ENCODE data around the gene TUBA4A. TPM values are rescaled to one million over a fixed set of nuclear protein-coding genes. Genes with fewer than 3 reads are reported as not detected.
A peak's percentile ranks its signal among the peaks of the same experiment; 100 is the strongest.

Gene TUBA4A
- total RNA-seq, 1 donor: 11.9 TPM

- peak; percentile 94 for DNase-seq (ENCODE audit: insufficient read length, low spot score, missing footprints)
- Histone ChIP-seq H3K4me3 (ENCODE audit: insufficient read depth, low read length) (peak overlapping the region; percentile 97), H3K27ac (ENCODE audit: low read depth, low read length) (peak overlapping the region; percentile 85), H3K4me1 (ENCODE audit: insufficient read depth, low read length) (peaks cover 20% of the 10 kb centered on the region), H3K36me3 (ENCODE audit: insufficient read depth, low read length) (peaks cover 42% of the 10 kb centered on the region), H2AFZ (ENCODE audit: low read length) (peak overlapping the region; percentile 86), H4K20me1 (ENCODE audit: insufficient read depth, low read length) (peaks cover 16% of the 10 kb centered on the region), H3K4me2 (ENCODE audit: insufficient read depth, low read length) (peak overlapping the region; percentile 100), H3K27me3 (ENCODE audit: insufficient read depth, low read length) (no peaks in the 10 kb centered on the region), H3K79me2 (ENCODE audit: insufficient read depth, low read length) (peaks cover 41% of the 10 kb centered on the region), H3K9me3 (ENCODE audit: low read depth, low read length) (no peaks in the 10 kb centered on the region)
- TF ChIP-seq, protein P1, sequence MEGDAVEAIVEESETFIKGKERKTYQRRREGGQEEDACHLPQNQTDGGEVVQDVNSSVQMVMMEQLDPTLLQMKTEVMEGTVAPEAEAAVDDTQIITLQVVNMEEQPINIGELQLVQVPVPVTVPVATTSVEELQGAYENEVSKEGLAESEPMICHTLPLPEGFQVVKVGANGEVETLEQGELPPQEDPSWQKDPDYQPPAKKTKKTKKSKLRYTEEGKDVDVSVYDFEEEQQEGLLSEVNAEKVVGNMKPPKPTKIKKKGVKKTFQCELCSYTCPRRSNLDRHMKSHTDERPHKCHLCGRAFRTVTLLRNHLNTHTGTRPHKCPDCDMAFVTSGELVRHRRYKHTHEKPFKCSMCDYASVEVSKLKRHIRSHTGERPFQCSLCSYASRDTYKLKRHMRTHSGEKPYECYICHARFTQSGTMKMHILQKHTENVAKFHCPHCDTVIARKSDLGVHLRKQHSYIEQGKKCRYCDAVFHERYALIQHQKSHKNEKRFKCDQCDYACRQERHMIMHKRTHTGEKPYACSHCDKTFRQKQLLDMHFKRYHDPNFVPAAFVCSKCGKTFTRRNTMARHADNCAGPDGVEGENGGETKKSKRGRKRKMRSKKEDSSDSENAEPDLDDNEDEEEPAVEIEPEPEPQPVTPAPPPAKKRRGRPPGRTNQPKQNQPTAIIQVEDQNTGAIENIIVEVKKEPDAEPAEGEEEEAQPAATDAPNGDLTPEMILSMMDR (IDR thresholded peaks at IDR 0.05; ENCODE audit: extremely low read depth, low read depth, low read length): no peak
These were observed 23.6 kb downstream of the TUBA4A start for GRCh38 chr2:219230059-219230540.

GRCh38 chr2:219229305-219230058, 24.2 kb downstream of the TUBA4A start, which contains the start of the genes ANKZF1 and ATG9A:
Gene ANKZF1, plus strand, starts transcription at chr2:219229806. Its CDS starts 452 bp downstream, at chr2:219230258.
Gene ATG9A, minus strand, starts transcription at chr2:219229636. Its CDS starts 1,612 bp downstream, at chr2:219228024.
- H4K20me1 ChIP-seq (ENCODE audit: insufficient read depth, low read length): peaks cover 16% of the 10 kb centered on the region
- H3K4me3 ChIP-seq (ENCODE audit: insufficient read depth, low read length): peak within 1 kb of the TSS; percentile 97
- peak within 1 kb of the TSS; percentile 100 for H3K4me2 ChIP-seq (ENCODE audit: insufficient read depth, low read length)
- peak within 1 kb of the TSS; percentile 86 for H2AFZ ChIP-seq (ENCODE audit: low read length)
- no peaks in the 10 kb centered on the region for H3K9me3 ChIP-seq (ENCODE audit: low read depth, low read length)
- peak within 1 kb of the TSS; percentile 85 for H3K27ac ChIP-seq (ENCODE audit: low read depth, low read length)
- H3K27me3 ChIP-seq (ENCODE audit: insufficient read depth, low read length): no peaks in the 10 kb centered on the region
- H3K4me1 ChIP-seq (ENCODE audit: insufficient read depth, low read length): peaks cover 20% of the 10 kb centered on the region
- peaks cover 41% of the 10 kb centered on the region for H3K79me2 ChIP-seq (ENCODE audit: insufficient read depth, low read length)
- TF ChIP-seq, protein P1 (IDR thresholded peaks at IDR 0.05; ENCODE audit: extremely low read depth, low read depth, low read length): no peak
- peaks cover 42% of the 10 kb centered on the region for H3K36me3 ChIP-seq (ENCODE audit: insufficient read depth, low read length)
- peak; percentile 100 for DNase-seq (ENCODE audit: insufficient read length, low spot score, missing footprints)

DNA sequence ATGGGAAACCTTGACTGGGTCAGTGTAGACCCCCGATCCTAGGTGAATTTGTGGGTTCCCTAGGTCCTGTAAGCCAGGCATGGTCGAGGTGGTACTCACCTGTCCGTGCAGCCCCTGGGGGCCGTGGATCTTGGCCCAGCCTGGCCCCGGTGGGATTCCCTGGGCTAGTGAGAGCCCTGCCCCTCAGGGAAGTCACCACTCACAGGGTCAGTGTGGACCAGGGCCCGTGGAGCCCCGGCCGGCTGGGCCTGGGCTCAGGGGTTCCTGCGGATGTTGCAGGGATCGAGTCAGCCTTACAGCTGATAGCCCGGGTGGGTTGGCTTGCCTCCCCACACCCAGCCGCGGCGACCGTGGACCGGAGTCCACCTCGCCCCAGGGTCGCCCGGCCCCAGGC, 24.8 kb downstream of the TUBA4A start:
- Histone ChIP-seq H4K20me1 (ENCODE audit: insufficient read depth, low read length) (peaks cover 17% of the 10 kb centered on the region), H3K4me2 (ENCODE audit: insufficient read depth, low read length) (peak overlapping the region; percentile 100), H3K4me3 (ENCODE audit: insufficient read depth, low read length) (peak overlapping the region; percentile 97), H3K79me2 (ENCODE audit: insufficient read depth, low read length) (peaks cover 41% of the 10 kb centered on the region), H3K36me3 (ENCODE audit: insufficient read depth, low read length) (peaks cover 42% of the 10 kb centered on the region), H3K9me3 (ENCODE audit: low read depth, low read length) (no peaks in the 10 kb centered on the region), H3K27ac (ENCODE audit: low read depth, low read length) (peak overlapping the region; percentile 85), H2AFZ (ENCODE audit: low read length) (peak overlapping the region; percentile 86), H3K4me1 (ENCODE audit: insufficient read depth, low read length) (peaks cover 20% of the 10 kb centered on the region), H3K27me3 (ENCODE audit: insufficient read depth, low read length) (no peaks in the 10 kb centered on the region)
- DNase-seq (ENCODE audit: insufficient read length, low spot score, missing footprints): no peak
- TF ChIP-seq, protein P1 (IDR thresholded peaks at IDR 0.05; ENCODE audit: extremely low read depth, low read depth, low read length): no peak

Data from osteoblast (primary cell).